BJ (cell line): Measurements from ENCODE around the gene OTUD3. TPM values are rescaled to one million over a fixed set of nuclear protein-coding genes. Genes with fewer than 3 reads are reported as not detected.

Source experiments
- CTCF ChIA-PET: fragments of 350-600 bp; formaldehyde crosslinking; extraction: SDS; loops from one replicate; lab custom pipeline; 2021; ENCODE audit warnings: antibody characterized with exemption, inconsistent platforms; lab: Yijun Ruan, JAX
- POLR2A ChIA-PET: fragments of 300-600 bp; sonication (Branson Sonifier 250); formaldehyde crosslinking; extraction: SDS; loops from one replicate; lab custom pipeline; 2021; ENCODE audit warnings: antibody characterized with exemption; lab: Charles Lee
- DNase-seq: peaks from one replicate; pipeline ENCODE4 v3.0.0-alpha.2; 2011; ENCODE audit warnings: low read depth
- H3K27me3 ChIP-seq: 2 replicates; pipeline ENCODE4 v1.6.0; 2011; ENCODE audit warnings: low read length; ENCODE audit not compliant: control insufficient read depth, insufficient read depth
- H3K36me3 ChIP-seq: 2 replicates; pipeline ENCODE4 v1.5.1; 2011; ENCODE audit warnings: low read length; ENCODE audit not compliant: control insufficient read depth, insufficient read depth
- H3K4me3 ChIP-seq: 2 replicates; pipeline ENCODE4 v1.5.1; 2011; ENCODE audit warnings: low read depth, mild to moderate bottlenecking, control low read depth, low read length
- polyA plus RNA-seq: library from polyadenylated mRNA; depleted of rRNA; stranded (reverse); fragments of >200 nt; gene quantifications from 2 replicates; pipeline ENCODE4 v1.2.3, GENCODE V29; 2011
- TF ChIP-seq, protein P1 (sequence below): IDR thresholded peaks from 2 replicates; pipeline ENCODE4 v1.5.1; 2011; ENCODE audit warnings: low read depth, mild to moderate bottlenecking, control low read depth, inconsistent platforms, low read length, moderate library complexity; ENCODE audit not compliant: insufficient read depth

OTUD3 gene
- polyA plus RNA-seq, 1 experiment: 2.5 TPM

GRCh38 chr1:19920132-19920710 is 38.0 kb downstream of the OTUD3 start:
- no peak overlapping the region for H3K4me3 ChIP-seq
- ChIA-PET POLR2A (interaction anchor here (0.7 kb wide), 1 partner anchor 413 kb away, joined by 10 read pairs; no protein-coding TSS in a partner anchor), CTCF (interaction anchor here (1.4 to 6.4 kb wide), 3 partner anchors 54 to 275 kb away, joined by 4 to 49 read pairs (median 11); no protein-coding TSS in a partner anchor)

DNA sequence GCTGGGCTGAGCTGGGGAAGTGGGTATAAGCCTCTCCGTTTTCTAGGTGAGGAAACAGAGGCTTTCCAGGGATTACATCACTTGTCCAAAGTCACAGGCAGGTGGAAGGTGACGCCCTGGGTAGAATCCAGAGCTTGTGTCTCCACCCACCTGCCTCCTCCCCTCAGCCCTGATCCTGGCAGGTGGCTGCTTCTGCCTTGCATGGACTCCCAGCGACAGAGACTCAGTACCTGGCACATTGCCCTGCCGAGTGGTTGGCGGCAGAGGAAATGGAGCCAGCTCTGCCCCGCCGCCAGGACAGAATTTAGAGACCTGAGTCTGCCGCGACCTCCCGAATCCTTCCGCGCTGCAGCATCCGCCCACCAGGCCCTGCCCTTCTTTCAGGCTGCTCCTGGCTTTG is 39.1 kb downstream of the OTUD3 start:
- ChIA-PET CTCF (interaction anchor here (0.7 to 6.4 kb wide), 4 partner anchors 9 to 274 kb away, joined by 3 to 49 read pairs (median 8); no protein-coding TSS in a partner anchor), POLR2A (interaction anchor here (0.6 kb wide), 1 partner anchor 466 kb away, joined by 4 read pairs; no protein-coding TSS in a partner anchor)
- TF ChIP-seq, protein P1, sequence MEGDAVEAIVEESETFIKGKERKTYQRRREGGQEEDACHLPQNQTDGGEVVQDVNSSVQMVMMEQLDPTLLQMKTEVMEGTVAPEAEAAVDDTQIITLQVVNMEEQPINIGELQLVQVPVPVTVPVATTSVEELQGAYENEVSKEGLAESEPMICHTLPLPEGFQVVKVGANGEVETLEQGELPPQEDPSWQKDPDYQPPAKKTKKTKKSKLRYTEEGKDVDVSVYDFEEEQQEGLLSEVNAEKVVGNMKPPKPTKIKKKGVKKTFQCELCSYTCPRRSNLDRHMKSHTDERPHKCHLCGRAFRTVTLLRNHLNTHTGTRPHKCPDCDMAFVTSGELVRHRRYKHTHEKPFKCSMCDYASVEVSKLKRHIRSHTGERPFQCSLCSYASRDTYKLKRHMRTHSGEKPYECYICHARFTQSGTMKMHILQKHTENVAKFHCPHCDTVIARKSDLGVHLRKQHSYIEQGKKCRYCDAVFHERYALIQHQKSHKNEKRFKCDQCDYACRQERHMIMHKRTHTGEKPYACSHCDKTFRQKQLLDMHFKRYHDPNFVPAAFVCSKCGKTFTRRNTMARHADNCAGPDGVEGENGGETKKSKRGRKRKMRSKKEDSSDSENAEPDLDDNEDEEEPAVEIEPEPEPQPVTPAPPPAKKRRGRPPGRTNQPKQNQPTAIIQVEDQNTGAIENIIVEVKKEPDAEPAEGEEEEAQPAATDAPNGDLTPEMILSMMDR: no peak
- DNase-seq: no peak
- Histone ChIP-seq H3K27me3 (no peaks in the 10 kb centered on the region), H3K36me3 (no peaks in the 10 kb centered on the region), H3K4me3 (no peak overlapping the region)

More at GRCh38 chr1:19920132-19920710, 38.0 kb downstream of the OTUD3 start:
- DNase-seq: no peak
- Histone ChIP-seq H3K27me3 (no peaks in the 10 kb centered on the region), H3K36me3 (no peaks in the 10 kb centered on the region)
- TF ChIP-seq, protein P1: no peak

DNA sequence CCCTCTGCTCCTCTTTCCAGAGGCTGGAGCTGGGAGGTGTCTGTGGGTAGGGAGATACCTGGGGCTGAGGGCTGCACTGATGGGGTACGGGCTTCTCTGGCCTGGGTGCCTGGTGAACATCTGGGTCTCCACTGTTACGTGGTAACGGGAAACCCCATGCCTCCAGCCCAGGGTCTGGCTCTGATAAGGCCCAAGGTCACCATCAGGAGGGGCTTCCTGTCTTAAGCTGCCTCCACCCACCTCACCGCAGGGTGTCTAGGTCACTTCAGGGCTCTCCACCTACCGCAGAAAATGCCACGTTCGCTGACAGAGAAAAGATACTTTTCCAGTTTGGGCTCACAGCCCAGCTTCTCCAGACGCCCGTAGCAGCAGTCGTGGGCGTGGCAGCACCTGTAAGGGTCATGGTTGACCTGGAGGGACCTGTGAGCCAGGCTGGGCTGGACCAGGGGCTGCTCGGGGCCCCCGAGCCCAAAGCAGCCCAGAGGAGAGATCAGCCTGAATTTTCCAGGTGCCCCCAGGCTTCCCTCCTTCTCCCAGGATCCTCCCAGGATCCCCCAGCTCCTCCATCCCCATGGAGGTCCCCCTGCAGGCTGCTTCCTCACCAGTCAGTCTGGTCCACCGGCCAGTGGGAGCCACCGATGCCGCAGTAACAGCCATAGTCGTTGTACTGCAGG is 40.0 kb downstream of the OTUD3 start:
- CTCF ChIA-PET: interaction anchor here (0.5 to 6.4 kb wide), 3 partner anchors 11 to 507 kb away, joined by 3 to 49 read pairs (median 3); no protein-coding TSS in a partner anchor
- H3K4me3 ChIP-seq: no peak overlapping the region

GRCh38 chr1:19923137-19923952 is 41.1 kb downstream of the OTUD3 start, which contains the start of gene PLA2G2E:
TSS of gene PLA2G2E (minus strand) at chr1:19923617. CDS start at chr1:19923559, 58 bp downstream.
- ChIA-PET CTCF (interaction anchor here (0.6 kb wide), 1 partner anchor 12 kb away, joined by 3 read pairs; no protein-coding TSS in a partner anchor), POLR2A (no interaction called here)
- Histone ChIP-seq H3K4me3 (no peak within 1 kb of the TSS), H3K36me3 (no peaks in the 10 kb centered on the region), H3K27me3 (no peaks in the 10 kb centered on the region)
- TF ChIP-seq, protein P1: no peak
- DNase-seq: no peak

More for the DNA sequence above, 40.0 kb downstream of the OTUD3 start:
- no peak for DNase-seq
- TF ChIP-seq, protein P1: no peak
- POLR2A ChIA-PET: interaction anchor here (0.6 kb wide), 1 partner anchor 465 kb away, joined by 4 read pairs; no protein-coding TSS in a partner anchor
- no peaks in the 10 kb centered on the region for H3K27me3 ChIP-seq
- H3K36me3 ChIP-seq: no peaks in the 10 kb centered on the region

GRCh38 chr1:19923953-19924346 is 41.8 kb downstream of the OTUD3 start:
- TF ChIP-seq, protein P1: no peak
- POLR2A ChIA-PET: no interaction called here
- DNase-seq: no peak
- CTCF ChIA-PET: no interaction called here
- Histone ChIP-seq H3K27me3 (no peaks in the 10 kb centered on the region), H3K4me3 (no peak overlapping the region), H3K36me3 (no peaks in the 10 kb centered on the region)
